NCI-H446 treated with DMSO at 0.1 percent for 48 hours (cell line): ENCODE results near the gene SNAP25.

Experiments
- DNase-seq: peaks from one replicate; lab custom pipeline; 2025; lab: John Stamatoyannopoulos, UW

The SNAP25 gene

DNA sequence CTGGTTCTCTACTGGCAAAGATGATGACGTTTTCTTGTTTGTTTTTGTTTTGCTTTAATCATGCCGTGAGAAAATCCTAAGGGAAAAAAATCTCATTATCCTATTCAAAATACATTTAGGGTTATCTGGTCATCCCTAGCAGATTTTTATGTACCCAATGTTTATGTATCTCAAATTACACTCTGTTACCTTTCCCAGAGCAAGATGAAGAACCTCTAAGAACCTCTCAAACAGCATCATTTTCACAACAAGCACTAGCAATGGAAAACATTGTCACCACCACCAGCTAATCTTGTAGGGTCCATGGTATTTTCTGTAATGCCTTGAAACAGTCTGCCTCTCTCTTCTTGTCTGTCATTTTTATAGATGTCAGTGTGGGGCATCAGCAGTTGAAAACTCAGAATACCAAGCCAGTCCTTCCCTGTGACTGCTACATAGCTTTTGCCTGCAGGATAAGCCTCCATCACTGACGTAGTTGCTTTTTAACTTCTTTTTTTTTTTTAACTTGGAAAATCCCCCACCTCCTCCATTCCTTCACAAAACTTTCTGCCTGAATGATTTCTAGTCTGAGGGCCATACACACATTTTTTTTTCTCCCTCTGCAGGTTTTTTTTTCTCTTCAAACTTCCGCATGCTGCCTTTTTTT is 2.4 kb upstream of the SNAP25 start:
- DNase-seq: no peak

DNA sequence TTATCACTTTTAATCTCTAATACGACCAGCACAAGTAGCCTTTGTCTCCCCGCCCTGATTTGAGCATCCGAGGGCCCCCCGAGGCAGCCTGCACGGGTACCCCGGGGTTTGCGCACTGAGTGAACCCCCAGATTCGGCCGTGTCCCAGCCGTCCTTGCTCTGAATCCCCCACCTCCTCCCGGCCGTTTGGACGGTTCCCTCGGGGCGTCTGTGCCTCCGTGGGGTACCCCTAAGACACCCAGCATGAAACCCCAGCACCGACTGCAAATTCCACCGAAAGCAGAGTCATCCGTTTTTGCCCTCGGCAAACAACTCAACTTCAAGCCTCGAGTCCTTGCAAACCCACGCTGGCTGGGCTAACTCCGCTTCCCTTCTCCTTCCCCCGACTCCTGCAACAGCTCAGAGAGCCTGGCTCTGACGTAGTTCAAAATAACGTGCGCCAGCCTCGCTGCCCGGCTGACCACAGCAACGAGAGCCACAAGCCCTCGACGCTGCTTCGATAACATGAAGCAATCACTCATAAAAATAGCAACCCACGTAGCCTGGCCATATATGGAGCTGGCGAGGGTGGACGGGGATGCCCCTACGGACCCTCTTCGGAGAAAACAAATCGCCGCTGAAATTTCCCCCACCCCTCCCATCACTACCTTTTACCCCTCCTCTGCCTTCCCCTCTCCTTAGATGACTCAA is 764 bp upstream of the SNAP25 start:
- DNase-seq: no peak

DNA sequence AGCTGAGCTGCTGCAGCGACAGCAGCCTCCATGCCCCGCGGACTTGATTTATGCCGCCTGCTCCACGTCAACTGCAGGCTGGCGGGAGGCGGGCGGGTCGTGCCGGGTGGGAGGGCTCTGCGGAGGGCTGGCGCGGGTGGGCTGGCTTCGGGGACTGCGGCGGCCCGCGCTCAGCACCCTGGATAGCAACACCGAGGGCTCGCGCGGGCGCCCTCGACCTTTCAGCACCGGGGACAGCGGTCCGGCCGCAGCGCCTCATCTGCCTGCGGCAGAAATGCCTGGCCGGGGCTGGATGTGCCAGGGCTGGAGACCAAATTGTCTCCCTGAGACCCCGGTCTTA is 792 bp downstream of the SNAP25 start:
- DNase-seq: peak; percentile 58

DNA sequence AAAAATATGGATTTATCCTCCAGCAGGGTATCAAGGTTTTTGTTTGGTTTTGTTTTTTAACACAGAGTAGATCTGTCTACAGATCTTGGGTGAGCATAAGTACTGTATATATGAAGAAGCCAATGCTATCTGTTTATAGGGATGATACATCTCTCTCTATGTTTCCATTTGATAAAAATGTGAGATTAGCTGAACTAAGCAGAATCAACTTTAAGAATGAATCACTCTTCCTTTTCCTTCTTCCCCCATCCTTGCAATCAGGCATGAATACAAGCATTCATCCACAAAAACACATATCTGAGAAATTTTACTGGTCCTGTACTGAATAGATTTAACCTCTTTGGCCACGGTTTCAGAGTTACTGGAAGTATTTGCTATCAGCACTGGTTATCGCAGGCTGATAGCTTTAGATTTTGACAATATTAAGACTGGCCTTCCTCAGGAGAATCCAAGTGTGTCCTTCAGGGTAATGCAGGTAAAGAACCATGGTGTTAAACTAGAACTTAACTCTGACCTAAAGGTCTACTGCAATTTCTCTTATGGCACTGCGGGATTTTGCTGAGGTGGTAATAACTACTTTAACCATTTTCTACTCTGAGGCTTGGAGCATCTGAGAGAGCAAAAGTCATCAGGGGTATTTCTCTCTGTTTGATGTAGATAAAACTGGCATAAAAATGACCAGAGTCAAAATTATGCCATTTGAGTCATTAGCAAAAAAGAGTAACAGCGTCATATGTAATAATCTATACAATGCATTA is 1.5 kb downstream of the SNAP25 start:
- no peak for DNase-seq

DNA sequence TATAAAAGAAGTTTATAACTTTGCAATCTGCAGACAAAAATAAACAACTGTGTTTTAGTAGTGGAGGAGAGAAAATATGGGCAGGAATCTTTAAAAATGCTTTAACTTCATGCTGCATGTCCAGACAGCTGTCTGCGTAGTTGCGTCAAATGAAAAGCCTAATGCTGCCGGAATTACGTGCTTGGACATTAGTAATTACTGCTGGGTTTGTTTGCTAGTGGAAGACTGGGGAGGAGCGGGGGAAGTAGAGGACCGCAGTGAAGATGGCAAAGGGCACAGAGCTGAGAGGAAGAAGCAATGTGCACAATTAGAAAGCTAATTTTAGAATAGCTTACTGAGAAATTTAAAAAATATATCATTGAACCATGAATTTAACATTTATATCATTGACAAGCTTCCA is 2.4 kb downstream of the SNAP25 start:
- DNase-seq: no peak

DNA sequence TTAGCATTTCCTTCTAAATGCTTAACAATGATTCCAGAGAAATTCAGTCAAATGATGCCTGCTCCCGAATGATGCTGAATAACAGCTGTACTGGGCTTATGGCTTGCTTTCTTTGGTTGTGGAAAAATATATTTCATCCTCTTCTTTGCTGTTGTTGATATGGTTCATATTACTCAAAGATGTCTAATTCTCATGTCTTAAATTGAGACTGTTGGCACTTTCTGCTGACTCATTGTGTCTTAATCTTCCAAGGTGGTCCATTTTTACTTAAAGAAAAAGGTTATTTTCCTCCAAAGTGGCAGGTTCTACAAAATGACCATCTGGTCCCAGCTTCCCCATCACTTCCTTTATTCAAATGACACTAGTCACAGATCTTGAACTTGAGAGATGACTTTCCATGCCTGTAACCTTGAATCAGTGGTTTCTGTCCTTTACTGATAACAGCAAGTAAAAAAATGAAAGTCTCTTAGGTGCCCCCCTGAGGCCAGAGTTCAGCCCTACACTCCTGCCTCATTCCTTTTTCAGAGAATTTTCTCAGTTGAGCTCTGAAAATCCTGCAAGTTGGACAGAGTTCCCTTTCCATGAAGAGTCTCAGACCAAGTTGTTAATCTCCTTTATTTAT is 6.9 kb downstream of the SNAP25 start:
- peak; percentile 27 for DNase-seq

DNA sequence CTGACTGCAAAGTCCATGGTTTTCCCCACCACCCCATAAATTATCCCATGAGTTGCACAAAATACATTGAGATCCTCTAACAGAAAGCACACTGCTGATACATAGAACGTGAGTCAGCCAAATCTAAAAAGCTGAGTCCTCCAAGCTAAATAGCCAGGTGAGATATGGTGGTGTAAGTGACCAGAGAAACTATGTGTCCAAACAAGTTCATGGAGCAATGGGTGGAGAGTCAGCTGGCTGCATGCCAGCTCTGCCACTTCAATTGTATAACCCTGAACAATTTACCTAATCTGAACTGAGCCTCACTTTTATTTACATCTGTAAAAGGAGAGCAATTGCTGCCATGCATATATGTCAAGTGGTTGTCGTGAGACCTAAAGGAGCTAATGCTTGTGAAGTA is 9.7 kb downstream of the SNAP25 start:
- no peak for DNase-seq

DNA sequence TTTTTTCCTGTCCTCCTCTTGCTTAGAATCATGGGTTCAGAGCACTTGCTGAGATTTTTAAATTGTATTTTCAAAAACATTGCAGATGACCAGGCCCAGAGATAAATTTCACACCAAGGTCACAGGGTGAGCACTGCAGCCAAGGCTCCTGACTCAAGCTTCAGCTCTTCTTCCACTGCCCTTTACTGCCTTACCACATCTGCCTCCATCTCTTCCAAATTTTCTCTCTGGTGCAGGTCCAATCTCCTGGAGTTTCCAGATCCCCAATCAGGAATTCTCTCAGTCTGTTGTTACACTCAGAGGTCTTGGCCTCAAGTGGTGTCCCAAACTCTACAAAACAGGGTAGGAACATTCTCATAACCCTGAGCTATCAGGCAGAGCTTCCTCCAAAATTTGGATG is 12.7 kb downstream of the SNAP25 start:
- DNase-seq: no peak

DNA sequence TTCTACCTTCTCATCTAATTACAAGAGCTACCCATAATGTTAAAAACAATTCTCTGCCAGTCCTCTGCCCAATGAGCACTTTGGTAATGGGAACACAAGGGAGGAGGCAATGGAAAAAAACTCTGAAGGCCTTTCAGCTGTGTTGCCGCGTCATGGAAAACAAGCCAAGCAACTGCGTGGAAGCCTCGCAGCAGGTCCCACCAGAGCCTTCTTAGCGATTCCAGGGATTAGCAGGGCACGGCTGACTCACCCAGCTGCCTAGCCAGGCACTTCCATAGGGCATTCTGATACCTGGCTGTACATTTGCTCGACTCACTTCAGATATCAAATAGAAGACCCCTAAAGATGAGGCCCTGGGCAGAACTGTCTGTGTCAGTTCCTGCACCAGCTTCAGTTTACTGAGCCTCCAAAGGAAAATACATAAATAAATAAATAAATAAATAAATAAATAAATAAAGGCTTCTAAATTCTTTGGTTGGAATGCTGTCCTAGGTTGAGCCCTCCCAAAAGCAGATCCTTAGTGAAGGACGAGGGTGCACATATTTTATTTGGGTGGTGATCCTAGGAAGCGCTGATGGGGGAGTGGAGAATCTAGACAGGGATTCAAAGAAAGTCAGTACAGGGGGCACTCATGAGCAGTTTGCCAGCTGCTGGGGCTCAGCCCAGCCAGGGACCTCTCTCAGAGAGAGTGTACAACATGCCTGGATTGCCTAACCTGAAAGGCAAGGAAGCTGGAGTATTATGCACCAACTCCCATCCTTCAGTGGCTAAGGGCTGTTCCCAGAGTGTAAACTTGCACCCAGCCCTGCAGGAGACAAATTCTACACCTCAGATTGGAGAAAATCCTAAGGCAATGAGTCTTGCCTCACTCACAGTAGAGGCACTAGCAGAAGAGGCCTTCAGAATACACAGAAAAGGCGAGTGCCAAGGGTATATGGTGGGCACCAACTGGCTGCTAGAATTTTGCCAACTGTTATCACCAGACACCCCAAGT is 18.2 kb downstream of the SNAP25 start:
- no peak for DNase-seq

DNA sequence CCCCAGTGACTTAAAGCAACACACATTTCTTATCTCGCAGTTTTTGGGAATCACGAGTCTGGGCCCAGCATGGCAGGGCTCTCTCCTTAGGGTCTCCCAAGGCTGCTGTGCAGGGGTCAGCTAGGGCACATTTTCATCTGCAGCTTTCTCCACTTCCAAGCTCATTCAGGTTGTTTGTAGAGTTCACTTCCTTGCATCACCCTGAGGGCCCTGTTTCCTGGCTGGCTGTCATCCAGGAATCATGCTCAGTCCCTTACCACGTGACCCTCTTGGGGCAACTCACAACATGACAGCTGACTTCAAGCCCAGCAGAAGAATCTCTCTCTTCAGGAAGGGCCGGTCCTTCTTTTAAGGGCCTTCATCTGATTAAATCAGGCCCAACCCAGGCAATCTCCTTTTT is 21.3 kb downstream of the SNAP25 start:
- no peak for DNase-seq

DNA sequence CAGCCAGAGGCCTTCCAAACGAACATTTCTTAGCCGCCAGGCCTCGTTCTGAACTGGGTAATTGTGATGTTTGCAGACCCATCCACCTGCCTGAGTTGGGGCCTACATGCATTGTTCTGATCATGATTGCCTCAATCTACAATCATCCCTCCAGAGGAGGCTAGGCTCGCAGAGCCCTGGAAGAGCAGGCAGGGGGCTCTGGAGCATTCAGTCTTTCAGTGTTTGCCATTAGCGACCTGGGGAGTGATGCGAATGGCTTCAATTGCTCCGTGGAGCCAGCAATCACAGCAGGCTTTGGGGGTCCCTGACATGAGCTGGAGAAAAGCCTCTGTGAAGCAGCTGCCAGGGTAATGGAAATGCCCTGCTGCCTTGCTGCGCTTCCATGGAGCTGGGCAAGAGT is 22.0 kb downstream of the SNAP25 start:
- DNase-seq: no peak

DNA sequence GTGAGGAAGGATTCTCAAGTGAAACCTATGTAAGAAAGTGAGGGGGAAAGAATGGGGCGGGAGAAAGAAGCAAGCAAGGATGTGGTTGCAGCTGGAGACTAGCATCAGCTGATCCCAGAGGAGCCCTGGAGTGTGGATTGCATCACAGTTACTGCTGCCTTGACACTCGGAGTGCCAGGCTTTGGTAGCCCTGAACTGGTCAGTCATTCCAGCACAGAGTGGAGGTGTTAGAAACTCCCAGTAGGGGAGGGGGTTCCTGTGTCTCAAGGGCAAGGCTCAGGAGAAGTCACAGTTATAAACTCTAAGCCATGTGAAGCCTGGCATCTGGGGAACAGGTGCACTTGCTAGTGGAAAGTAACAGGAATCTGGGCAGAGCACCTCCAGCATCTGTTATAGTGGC is 23.5 kb downstream of the SNAP25 start:
- no peak for DNase-seq

DNA sequence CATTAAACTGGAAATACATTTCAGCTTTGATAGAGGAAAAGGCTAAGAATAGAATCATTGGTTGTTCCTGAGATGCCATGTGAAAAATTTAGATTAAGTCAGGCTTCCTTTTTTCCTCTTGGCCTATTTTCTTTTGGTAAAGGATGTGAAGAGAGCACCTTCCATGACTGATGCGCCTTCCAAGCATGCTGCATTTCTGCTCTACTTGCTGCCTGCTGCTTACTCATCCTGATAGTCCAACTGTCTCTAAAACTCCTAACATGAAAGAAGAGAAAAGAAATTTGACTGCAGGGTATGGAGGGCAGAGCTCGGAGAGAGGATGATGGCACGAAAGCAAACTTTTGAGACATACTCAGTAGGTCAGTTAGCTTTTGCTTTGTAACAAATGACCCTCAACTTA is 28.8 kb downstream of the SNAP25 start:
- DNase-seq: no peak

DNA sequence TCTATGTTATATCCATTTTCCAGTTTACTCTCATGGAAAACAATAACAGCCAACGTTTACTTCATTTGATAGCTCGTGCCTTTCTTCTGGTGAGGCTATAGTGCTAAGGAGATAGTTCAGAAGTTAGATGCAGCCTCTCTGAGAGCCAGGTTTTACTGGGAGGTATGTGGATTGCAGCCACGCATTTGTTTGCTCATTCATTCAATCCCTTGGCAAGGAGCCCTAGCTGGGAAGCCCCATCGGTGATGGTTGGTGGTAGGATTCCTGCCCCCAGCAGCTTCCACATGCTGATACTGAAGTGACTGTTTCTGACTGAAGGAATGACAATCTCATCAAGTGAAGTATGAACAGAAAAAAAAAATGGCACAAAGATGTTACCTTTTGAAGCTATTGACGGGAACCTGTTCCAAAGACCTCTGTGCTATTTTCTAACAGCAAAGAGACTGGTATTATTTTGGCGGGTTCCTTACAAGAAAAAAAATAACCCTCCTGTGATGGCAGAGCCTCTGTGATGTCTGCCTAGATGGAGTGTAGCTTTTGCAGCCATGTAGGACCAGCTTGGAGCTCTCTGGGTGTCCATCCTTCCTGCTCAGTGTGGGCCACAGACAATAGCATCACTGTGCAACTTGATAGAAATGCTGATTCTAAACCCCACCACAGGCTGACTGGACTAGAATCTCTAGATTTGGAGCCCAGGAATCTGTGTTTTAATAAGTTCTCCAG is 30.6 kb downstream of the SNAP25 start:
- peak; percentile 68 for DNase-seq

DNA sequence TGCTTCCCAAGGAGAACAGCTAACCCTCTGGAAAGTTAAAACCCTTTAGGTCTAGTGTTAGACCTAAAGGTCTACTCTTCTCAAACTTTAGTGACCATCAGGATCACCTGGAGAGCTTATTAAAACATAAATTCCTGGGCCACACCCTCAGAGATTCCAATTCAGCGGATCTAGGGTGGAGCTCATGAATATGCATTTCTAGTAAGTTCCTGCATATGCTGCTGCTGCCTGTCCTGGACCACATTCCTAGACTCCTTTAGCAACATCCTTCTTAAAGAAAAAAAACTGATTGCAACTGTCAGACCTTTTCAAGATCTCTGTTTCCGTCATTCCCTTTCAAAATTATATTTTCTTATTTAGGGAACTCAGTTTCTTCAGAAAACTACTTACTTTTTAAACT is 31.2 kb downstream of the SNAP25 start:
- no peak for DNase-seq

DNA sequence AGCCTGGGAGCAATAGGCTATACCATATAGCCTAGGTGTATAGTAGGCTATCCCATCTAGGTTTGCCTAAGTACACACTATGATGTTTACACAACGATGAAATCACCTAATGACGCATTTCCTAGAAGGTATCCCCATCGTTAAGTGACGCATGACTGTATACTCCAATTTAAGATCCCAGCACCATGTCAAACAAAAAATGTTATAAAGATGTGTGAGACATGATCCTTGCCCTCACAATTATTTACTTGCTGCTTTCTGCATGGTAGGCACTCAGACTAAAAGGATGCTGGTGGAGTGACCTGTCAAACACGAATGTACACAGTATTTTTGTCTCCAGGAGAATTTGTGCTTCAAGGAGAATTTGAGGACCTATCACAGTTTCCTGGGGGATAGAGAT is 32.3 kb downstream of the SNAP25 start:
- no peak for DNase-seq

DNA sequence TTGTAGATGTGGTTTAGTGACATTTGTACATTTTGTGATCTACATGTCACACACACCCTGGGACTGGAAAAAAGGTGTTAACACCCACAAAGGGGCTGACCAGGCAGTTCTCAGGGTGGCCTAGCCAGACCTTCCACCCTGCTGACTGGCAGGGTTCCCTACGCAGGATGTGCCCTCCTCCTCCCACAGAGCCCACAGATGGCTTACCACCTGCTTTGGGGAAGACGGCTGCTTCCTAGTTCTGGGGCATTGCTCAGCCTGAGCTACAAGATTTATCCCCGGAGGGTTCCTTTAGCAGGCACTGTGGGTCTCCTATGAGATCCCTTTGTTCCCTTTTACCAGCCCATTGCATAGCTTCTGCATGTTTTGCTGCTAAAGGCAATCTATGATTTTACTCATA is 35.1 kb downstream of the SNAP25 start:
- peak; percentile 37 for DNase-seq

DNA sequence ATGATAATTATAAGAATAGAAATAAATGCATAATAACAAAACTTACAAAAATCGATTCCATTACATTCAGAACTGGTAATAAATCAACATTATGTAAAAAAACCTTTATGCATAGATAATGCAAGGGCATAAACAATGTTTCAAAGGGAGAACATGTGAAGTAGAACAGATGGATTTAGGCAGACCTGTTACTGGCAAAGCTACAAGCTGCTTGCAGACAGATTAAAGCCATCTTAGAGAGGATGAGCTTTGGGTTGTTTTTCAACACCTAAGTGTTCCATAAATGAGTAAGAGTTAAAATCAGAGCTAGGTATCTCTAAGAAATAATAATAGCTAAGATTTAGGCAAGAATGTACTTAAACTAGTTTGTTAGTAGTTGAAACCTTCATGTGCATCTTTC is 37.2 kb downstream of the SNAP25 start:
- no peak for DNase-seq

DNA sequence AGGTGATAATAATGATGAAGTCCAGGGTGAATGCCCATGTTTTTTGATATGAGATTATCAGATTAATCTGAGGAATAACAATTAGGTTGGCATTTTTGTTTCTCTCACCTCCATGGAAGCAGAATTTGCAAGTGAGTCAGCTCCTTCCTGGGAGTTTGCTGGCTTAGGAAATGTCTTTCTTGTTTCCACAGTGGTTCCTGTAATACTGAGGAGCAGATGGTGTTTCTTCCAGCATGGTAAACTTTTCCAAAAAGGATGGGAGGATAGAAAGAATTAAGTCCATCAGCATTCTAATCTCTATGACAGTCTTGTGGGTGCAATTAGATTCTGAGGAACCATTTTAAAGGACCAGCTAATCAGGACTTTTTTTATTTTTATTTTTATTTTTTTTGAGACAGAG is 40.5 kb downstream of the SNAP25 start:
- peak; percentile 26 for DNase-seq

DNA sequence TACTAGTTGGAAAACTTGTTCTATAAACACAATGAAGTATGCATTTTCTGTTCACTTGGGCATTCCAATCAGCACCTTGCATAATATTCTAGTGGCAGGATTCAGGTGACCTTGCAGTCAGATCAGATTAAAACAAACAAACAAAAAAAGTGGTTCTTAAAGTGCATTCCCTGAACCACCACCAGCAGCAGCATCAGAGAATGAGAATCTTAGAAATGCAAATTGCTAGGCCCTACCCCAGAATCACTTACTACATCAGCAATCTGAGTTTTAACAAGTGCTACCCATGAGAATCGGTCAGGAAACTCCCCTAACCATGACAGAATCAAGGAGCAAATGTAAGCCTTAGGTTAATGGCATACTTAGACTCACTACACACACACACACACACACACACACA is 41.7 kb downstream of the SNAP25 start:
- DNase-seq: no peak

DNA sequence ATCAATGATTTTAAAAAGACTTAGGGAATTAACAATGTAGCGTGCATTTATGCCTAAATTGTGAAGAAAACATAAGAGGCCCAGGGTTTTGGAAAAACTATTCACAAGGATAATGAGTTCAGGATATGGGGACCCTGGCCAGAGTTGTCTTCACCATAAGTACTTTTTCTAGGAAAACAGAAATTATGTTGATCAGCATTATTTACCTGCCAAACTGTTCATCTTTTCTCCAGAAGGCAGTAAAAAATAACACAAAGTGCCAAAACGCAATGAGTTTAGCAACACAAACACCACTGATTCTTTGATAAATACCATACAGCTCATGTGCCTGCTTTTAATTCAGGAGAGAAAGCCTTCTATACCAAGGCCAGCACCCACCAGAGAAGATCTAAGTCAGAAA is 43.1 kb downstream of the SNAP25 start:
- no peak for DNase-seq
